ENCODE measurements around the gene NOD2. TPM values are rescaled to one million over a fixed set of nuclear protein-coding genes. Genes with fewer than 3 reads are reported as not detected.

NOD2 gene
- total and polyA plus RNA-seq, 4 donors, result 0.79 to 1.2 (median 0.83) TPM

DNA sequence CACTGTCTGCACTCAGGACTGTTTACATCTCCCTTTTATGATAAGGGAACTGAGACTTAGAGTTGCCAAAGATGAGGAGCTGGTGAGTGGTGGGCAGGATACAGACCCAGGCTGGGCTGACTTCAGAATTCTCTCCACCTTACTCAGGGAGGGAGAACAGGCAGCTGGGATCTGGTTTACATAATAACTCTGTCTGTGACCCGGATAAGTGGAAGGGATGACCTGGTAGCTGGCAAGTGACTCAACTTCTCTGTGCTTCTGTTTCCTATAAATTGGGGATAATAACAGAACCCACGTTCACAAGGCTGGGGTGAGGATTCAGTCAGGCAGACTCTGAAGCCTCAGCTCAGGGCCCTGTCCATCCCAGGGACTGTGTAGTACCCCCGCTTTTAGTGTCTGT lies 14.9 kb upstream of the NOD2 start:
- DNase-seq (ENCODE audit: low read depth in 4 of 6, low spot score in 6 of 6), result no peak
- Histone ChIP-seq H3K27me3 (ENCODE audit: control insufficient read depth, insufficient read depth, low read length) (no peaks in the 10 kb centered on the region), H3K36me3 (ENCODE audit: control insufficient read depth, insufficient read depth, low read length) (no peaks in the 10 kb centered on the region), H3K4me1 (ENCODE audit: control insufficient read depth, insufficient read depth, low read length) (no peaks in the 10 kb centered on the region), H3K27ac (ENCODE audit: low read depth, low read length) (no peak overlapping the region), H3K9me3 (ENCODE audit: control insufficient read depth, insufficient read depth, low read length) (no peaks in the 10 kb centered on the region), H3K4me3 (ENCODE audit: low read depth, low read length) (no peak overlapping the region)
- WGBS (ENCODE audit: insufficient coverage), result 85% methylated on average over 3 of the region's 3 CpGs

DNA sequence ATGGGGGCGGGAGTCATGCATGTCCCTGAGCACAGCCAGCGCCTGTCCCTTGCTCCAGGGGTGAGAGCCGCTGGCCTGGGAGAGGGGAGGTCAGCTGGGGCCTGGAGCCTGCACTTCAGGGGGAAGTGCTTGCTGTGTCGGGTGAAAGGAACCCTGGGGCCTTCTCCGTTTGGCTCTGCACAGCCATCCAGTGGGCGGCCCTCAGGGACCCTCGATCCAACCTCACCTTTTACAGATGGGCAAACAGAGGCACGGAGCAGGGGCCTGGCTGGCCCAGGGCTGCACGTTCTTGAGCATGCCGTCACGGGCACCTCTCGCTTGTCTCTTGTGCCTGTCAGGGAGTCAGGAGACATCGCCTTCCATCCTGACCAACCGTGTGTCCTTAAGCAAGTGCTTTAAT lies 14.1 kb upstream of the NOD2 start:
- no peaks in the 10 kb centered on the region for H3K4me1 ChIP-seq (ENCODE audit: control insufficient read depth, insufficient read depth, low read length)
- no peak for DNase-seq (ENCODE audit: low read depth in 4 of 6, low spot score in 6 of 6)
- WGBS (ENCODE audit: insufficient coverage), result 84% methylated on average over 13 of the region's 14 CpGs
- H3K27me3 ChIP-seq (ENCODE audit: control insufficient read depth, insufficient read depth, low read length), result no peaks in the 10 kb centered on the region
- H3K27ac ChIP-seq (ENCODE audit: low read depth, low read length), result no peak overlapping the region
- H3K9me3 ChIP-seq (ENCODE audit: control insufficient read depth, insufficient read depth, low read length), result no peaks in the 10 kb centered on the region
- no peaks in the 10 kb centered on the region for H3K36me3 ChIP-seq (ENCODE audit: control insufficient read depth, insufficient read depth, low read length)
- H3K4me3 ChIP-seq (ENCODE audit: low read depth, low read length), result no peak overlapping the region

- no peak for DNase-seq (ENCODE audit: low read depth in 4 of 6, low spot score in 6 of 6)
- WGBS (ENCODE audit: insufficient coverage), result 88% methylated on average over 5 of the region's 6 CpGs
- H3K4me3 ChIP-seq (ENCODE audit: low read depth, low read length), result no peak overlapping the region
These were observed 13.5 kb upstream of the NOD2 start for GRCh38 chr16:50679676-50680555.

DNA sequence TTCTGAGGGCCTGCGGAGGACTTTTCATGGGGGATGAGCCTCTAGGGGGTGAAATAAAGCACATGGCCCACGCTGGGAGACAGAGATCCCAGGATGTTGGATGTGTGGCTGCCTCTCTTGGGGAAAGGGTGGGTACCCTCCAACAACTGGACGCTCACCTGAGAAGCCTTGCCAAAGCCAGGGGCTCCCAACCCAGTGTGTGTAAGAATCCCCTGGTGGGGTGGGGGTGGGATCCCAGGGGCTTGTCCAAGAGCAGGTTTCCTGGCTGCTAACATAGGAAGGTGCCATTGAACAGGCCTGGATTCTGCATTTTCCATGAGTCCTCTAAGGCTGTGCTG lies 12.9 kb upstream of the NOD2 start:
- DNase-seq (ENCODE audit: low read depth in 4 of 6, low spot score in 6 of 6), result no peak
- no peak overlapping the region for H3K4me3 ChIP-seq (ENCODE audit: low read depth, low read length)
- no peaks in the 10 kb centered on the region for H3K36me3 ChIP-seq (ENCODE audit: control insufficient read depth, insufficient read depth, low read length)
- H3K4me1 ChIP-seq (ENCODE audit: control insufficient read depth, insufficient read depth, low read length), result peaks cover 4% of the 10 kb centered on the region
- H3K9me3 ChIP-seq (ENCODE audit: control insufficient read depth, insufficient read depth, low read length), result no peaks in the 10 kb centered on the region
- 88% methylated on average over 3 of the region's 3 CpGs for WGBS (ENCODE audit: insufficient coverage)
- no peak overlapping the region for H3K27ac ChIP-seq (ENCODE audit: low read depth, low read length)
- no peaks in the 10 kb centered on the region for H3K27me3 ChIP-seq (ENCODE audit: control insufficient read depth, insufficient read depth, low read length)

More at GRCh38 chr16:50679676-50680555, 13.5 kb upstream of the NOD2 start:
- Histone ChIP-seq H3K4me1 (ENCODE audit: control insufficient read depth, insufficient read depth, low read length) (peaks cover 4% of the 10 kb centered on the region), H3K27ac (ENCODE audit: low read depth, low read length) (no peak overlapping the region), H3K9me3 (ENCODE audit: control insufficient read depth, insufficient read depth, low read length) (no peaks in the 10 kb centered on the region), H3K36me3 (ENCODE audit: control insufficient read depth, insufficient read depth, low read length) (no peaks in the 10 kb centered on the region), H3K27me3 (ENCODE audit: control insufficient read depth, insufficient read depth, low read length) (no peaks in the 10 kb centered on the region)

DNA sequence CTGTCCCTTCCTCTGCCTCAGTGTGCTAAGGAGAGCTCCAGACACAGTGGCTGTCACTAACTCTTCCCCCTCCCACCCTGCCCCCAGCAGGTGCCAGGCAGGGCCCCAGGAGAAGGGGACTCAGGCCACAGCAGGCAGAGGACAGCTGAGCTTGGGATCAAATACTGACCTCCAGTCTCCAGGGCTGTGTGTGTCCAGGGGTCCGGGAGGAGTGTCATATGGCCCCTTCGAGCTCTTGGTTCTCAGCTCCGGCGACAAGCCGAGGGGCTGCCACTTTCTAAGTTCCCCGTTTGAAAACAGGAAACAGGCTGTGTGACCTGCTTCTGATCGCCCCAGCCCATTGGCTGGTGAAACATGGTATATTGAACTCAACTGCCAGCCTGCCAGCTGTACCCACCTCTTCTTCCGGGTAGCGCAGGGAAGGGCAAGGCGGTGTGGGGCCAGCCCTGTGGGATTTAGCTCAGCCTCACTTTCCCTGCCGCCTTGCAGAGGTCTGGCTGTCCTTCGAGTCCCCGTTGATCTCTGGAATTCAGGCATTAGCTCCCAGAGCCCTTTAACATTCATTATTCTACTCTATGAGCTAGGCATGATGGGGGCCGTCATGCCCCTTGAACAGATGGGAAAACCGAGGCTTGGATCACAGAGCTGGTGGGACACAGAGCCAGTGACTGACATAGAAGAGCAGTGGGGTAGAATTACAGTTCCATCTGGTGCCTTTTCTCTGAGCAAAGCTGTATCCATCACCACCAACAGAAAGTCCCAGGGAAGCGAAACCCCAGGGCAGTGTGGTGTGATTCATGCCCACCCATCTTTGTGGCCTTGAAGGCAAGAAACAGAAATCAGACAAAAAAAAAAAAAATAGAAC lies 12.2 kb upstream of the NOD2 start, which contains the start of gene SNX20:
Gene SNX20, minus strand, starts transcription at position 292 of the 865 bp plus-strand sequence. CDS start 3,786 bp downstream, outside the sequence.
- WGBS (ENCODE audit: insufficient coverage), result 83% methylated on average over 16 of the region's 16 CpGs
- Histone ChIP-seq H3K4me1 (ENCODE audit: control insufficient read depth, insufficient read depth, low read length) (peaks cover 4% of the 10 kb centered on the region), H3K27me3 (ENCODE audit: control insufficient read depth, insufficient read depth, low read length) (no peaks in the 10 kb centered on the region), H3K27ac (ENCODE audit: low read depth, low read length) (no peak within 1 kb of the TSS), H3K36me3 (ENCODE audit: control insufficient read depth, insufficient read depth, low read length) (no peaks in the 10 kb centered on the region), H3K9me3 (ENCODE audit: control insufficient read depth, insufficient read depth, low read length) (no peaks in the 10 kb centered on the region), H3K4me3 (ENCODE audit: low read depth, low read length) (no peak within 1 kb of the TSS)
- DNase-seq (ENCODE audit: low read depth in 4 of 6, low spot score in 6 of 6), result no peak

- no peaks in the 10 kb centered on the region for H3K36me3 ChIP-seq (ENCODE audit: control insufficient read depth, insufficient read depth, low read length)
- H3K27ac ChIP-seq (ENCODE audit: low read depth, low read length), result no peak overlapping the region
- H3K4me1 ChIP-seq (ENCODE audit: control insufficient read depth, insufficient read depth, low read length), result peaks cover 4% of the 10 kb centered on the region
- H3K27me3 ChIP-seq (ENCODE audit: control insufficient read depth, insufficient read depth, low read length), result no peaks in the 10 kb centered on the region
- no peaks in the 10 kb centered on the region for H3K9me3 ChIP-seq (ENCODE audit: control insufficient read depth, insufficient read depth, low read length)
- H3K4me3 ChIP-seq (ENCODE audit: low read depth, low read length), result no peak overlapping the region
- no peak for DNase-seq (ENCODE audit: low read depth in 4 of 6, low spot score in 6 of 6)
- WGBS (ENCODE audit: insufficient coverage), result 87% methylated on average over 10 of the region's 14 CpGs
These were observed 9.6 kb upstream of the NOD2 start for GRCh38 chr16:50683689-50684374.

DNA sequence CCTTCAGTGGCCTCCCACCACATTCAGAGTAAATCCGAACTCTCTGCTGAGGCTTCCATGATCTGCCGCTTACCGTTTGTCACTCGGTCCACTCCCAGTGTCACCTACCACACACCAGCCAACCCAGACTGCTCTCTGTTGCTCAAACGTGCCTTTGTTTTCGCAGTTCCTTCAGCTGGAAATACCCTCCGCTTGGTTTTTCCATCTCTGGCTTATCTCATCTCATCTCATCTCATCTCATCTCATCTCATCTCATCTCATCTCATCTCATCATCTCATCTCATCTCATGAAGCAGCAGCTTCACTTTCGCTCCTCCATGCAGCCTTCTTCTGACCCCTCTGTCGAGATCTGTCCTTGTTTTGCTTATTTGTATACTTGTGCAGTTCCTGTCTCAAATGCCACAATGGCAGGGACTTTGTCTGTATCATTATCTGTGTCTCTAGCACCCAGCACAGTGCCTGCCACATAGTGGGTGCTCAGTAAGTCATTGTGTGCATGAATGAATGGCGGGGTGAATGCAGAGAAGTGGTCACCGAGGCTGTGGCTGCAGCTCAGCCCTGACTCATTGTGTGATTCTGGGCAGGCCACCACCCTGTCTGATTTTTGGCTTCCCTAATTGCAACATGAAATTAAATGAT lies 8.5 kb upstream of the NOD2 start:
- Histone ChIP-seq H3K4me3 (ENCODE audit: low read depth, low read length) (no peak overlapping the region), H3K36me3 (ENCODE audit: control insufficient read depth, insufficient read depth, low read length) (no peaks in the 10 kb centered on the region), H3K4me1 (ENCODE audit: control insufficient read depth, insufficient read depth, low read length) (peaks cover 4% of the 10 kb centered on the region), H3K9me3 (ENCODE audit: control insufficient read depth, insufficient read depth, low read length) (no peaks in the 10 kb centered on the region), H3K27ac (ENCODE audit: low read depth, low read length) (no peak overlapping the region), H3K27me3 (ENCODE audit: control insufficient read depth, insufficient read depth, low read length) (no peaks in the 10 kb centered on the region)
- DNase-seq (ENCODE audit: low read depth in 4 of 6, low spot score in 6 of 6), result no peak
- WGBS (ENCODE audit: insufficient coverage), result 86% methylated on average over 10 of the region's 11 CpGs

DNA sequence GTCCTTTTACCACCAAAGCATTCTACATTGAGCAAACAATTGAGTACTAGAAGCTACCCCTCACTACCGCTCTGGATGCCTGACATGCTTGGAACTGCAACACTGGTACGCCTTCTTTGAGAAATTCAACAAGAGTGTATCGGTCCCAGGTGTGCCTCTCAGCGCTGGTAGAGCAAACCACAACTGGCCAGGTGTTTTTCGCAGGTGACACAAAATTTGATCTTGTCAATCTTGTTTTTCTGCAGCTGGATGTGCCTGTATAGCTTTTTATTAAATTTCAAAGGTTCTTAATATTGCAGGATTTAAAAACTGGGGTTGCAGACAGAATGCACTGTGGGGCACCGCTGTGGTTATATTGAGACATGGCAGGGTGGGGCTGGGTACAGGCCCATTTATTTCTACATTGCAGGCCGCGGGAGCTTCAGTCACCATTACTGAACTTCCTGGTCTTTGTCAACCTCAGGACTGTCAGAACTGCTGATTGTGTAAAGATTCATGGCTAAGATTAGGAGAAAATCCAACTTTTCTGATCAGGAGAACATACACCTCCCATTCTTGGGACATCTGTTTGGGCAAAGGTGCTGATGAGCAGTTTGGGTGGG lies 7.8 kb upstream of the NOD2 start:
- Histone ChIP-seq H3K36me3 (ENCODE audit: control insufficient read depth, insufficient read depth, low read length) (no peaks in the 10 kb centered on the region), H3K27ac (ENCODE audit: low read depth, low read length) (no peak overlapping the region), H3K9me3 (ENCODE audit: control insufficient read depth, insufficient read depth, low read length) (no peaks in the 10 kb centered on the region), H3K4me3 (ENCODE audit: low read depth, low read length) (no peak overlapping the region), H3K4me1 (ENCODE audit: control insufficient read depth, insufficient read depth, low read length) (peaks cover 4% of the 10 kb centered on the region), H3K27me3 (ENCODE audit: control insufficient read depth, insufficient read depth, low read length) (no peaks in the 10 kb centered on the region)
- DNase-seq (ENCODE audit: low read depth in 4 of 6, low spot score in 6 of 6), result no peak
- 93% methylated on average over 8 of the region's 8 CpGs for WGBS (ENCODE audit: insufficient coverage)

DNA sequence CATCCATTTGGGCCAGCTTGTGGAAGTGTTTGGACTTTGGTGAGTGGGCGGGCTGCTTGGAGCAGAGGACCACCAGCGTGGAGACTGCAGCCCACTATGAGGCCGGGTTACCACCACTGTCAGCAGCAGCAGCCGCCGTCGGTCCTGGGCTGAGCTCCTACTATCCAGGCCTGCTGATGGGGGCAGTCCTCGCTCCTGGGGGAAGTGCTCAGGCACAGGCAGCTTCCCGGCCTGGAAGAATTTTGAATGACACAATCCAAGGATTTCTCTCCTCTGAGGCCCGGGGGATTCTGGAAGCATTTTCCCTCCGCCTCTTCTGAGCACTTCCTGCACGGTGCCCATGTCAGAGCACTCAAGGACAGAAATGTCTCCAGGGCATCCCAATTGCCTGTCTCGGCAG lies 5.3 kb upstream of the NOD2 start:
- no peaks in the 10 kb centered on the region for H3K36me3 ChIP-seq (ENCODE audit: control insufficient read depth, insufficient read depth, low read length)
- no peak overlapping the region for H3K27ac ChIP-seq (ENCODE audit: low read depth, low read length)
- WGBS (ENCODE audit: insufficient coverage), result 58% methylated on average over 11 of the region's 12 CpGs
- H3K9me3 ChIP-seq (ENCODE audit: control insufficient read depth, insufficient read depth, low read length), result no peaks in the 10 kb centered on the region
- H3K4me3 ChIP-seq (ENCODE audit: low read depth, low read length), result no peak overlapping the region
- no peaks in the 10 kb centered on the region for H3K27me3 ChIP-seq (ENCODE audit: control insufficient read depth, insufficient read depth, low read length)
- peaks cover 8% of the 10 kb centered on the region for H3K4me1 ChIP-seq (ENCODE audit: control insufficient read depth, insufficient read depth, low read length)
- DNase-seq (ENCODE audit: low read depth in 4 of 6, low spot score in 6 of 6), result no peak

Measured in spinal cord (tissue), 10 donors.